ENCODE measurements around the gene UGT2B15.

Gene UGT2B15

DNA sequence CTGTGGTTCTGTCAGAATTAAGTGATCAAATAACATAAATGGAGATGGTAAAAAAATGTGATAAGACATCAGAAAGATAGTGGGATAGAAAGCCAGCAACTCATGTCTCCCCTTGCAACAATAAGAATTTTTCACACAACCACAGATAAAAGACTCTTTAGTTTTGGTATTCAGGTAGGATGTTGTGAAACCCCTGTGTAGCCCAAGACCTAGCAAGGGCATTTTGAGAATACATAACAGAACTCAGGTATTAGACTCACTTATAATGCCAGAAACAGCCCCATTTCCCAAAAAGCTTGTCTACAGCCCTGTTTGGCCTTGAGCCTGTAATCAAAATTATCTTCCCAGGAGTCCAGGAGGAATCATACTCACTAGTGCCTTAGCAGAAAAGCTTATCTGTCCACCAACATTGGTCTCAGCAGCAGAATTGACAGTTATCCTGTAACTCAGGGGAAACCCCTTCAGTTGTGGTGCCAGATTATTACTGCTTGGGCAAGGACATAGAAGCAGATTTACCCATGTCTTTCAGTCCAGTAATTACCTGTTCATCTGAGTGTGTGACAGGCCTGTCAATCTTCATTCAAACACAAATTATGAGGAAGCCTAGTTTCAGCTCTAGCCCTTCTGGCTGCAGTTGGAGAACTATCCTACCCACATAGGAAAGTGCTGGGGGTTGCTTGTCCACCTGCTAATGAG is 53.3 kb downstream of the UGT2B15 start:
- no peak overlapping the region for H3K4me3 ChIP-seq (ENCODE audit: low read depth, low read length)
- no peak for TF ChIP-seq CTCF (IDR thresholded peaks at IDR 0.05; ENCODE audit: low read depth, low read length)

- no peak overlapping the region for H3K4me3 ChIP-seq (ENCODE audit: low read depth, low read length)
- no peak for TF ChIP-seq CTCF (IDR thresholded peaks at IDR 0.05; ENCODE audit: low read depth, low read length)
Measured at GRCh38 chr4:68615699-68616422, 54.6 kb downstream of the UGT2B15 start.

DNA sequence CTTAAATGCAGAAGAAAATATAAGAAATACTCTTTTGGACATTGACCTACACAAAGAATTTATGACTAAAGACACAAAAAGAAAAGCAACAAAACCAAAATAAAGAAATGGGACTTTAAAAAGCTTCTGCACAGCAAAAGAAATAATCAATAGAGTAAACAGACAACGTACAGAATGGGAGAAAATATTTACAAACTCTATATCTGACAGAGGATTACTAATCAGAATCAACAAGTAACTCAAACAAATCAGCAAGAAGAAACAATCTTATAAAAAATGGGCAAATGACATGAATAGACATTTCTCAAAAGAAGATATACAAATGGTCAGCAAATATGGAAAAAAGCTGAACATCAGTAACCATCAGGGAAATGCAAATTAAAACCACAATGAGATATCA is 56.7 kb downstream of the UGT2B15 start:
- no peak overlapping the region for H3K4me3 ChIP-seq (ENCODE audit: low read depth, low read length)
- no peak for TF ChIP-seq CTCF (IDR thresholded peaks at IDR 0.05; ENCODE audit: low read depth, low read length)

- no peak overlapping the region for H3K4me3 ChIP-seq (ENCODE audit: low read depth, low read length)
- no peak for TF ChIP-seq CTCF (IDR thresholded peaks at IDR 0.05; ENCODE audit: low read depth, low read length)
Measured at GRCh38 chr4:68606240-68606639, 64.2 kb downstream of the UGT2B15 start.

- TF ChIP-seq CTCF (IDR thresholded peaks at IDR 0.05; ENCODE audit: low read depth, low read length), result no peak
- H3K4me3 ChIP-seq (ENCODE audit: low read depth, low read length), result no peak overlapping the region
Measured at GRCh38 chr4:68599150-68599549, 71.3 kb downstream of the UGT2B15 start.

GRCh38 chr4:68597482-68597881 is 73.0 kb downstream of the UGT2B15 start:
- no peak overlapping the region for H3K4me3 ChIP-seq (ENCODE audit: low read depth, low read length)

More at GRCh38 chr4:68597482-68597881, 73.0 kb downstream of the UGT2B15 start:
- TF ChIP-seq CTCF (IDR thresholded peaks at IDR 0.05; ENCODE audit: low read depth, low read length), result no peak

All from WI38 (cell line).